ENCODE measurements around the gene PLCB3.

The PLCB3 gene

GRCh38 chr11:64295760-64296159 is 44.4 kb downstream of the PLCB3 start:
- H3K9ac ChIP-seq (ENCODE audit: low read length): no peak overlapping the region
- peaks cover 16% of the 10 kb centered on the region; the same call in 1 of the 2 replicates for H3K27me3 ChIP-seq (ENCODE audit: low read depth, low read length)
- no peaks in the 10 kb centered on the region for H3K4me1 ChIP-seq (ENCODE audit: low read length)

GRCh38 chr11:64296236-64296635 is 44.9 kb downstream of the PLCB3 start:
- Histone ChIP-seq H3K4me3 (ENCODE audit: low read length) (no peak overlapping the region), H3K36me3 (replicated peaks; ENCODE audit: low read depth, low read length) (no peaks in the 10 kb centered on the region), H3K27me3 (ENCODE audit: low read depth, low read length) (peaks cover 16% of the 10 kb centered on the region; the same call in 1 of the 2 replicates), H3K4me2 (ENCODE audit: low read length) (no peak overlapping the region), H3K4me1 (ENCODE audit: low read length) (no peaks in the 10 kb centered on the region), H3K79me2 (ENCODE audit: low read length) (no peaks in the 10 kb centered on the region), H3K9ac (ENCODE audit: low read length) (no peak overlapping the region), H4K20me1 (ENCODE audit: insufficient read depth, low read length) (no peaks in the 10 kb centered on the region), H3K27ac (ENCODE audit: low read length) (no peak overlapping the region), H2AFZ (ENCODE audit: low read depth, low read length) (no peak overlapping the region), H3K9me3 (ENCODE audit: insufficient read depth, low read length) (no peaks in the 10 kb centered on the region)
- TF ChIP-seq CTCF (IDR thresholded peaks at IDR 0.05; ENCODE audit: low read depth, low read length): no peak
- TF ChIP-seq EZH2phosphoT487 (IDR thresholded peaks at IDR 0.05; ENCODE audit: low read depth): no peak

More at GRCh38 chr11:64295760-64296159, 44.4 kb downstream of the PLCB3 start:
- H4K20me1 ChIP-seq (ENCODE audit: insufficient read depth, low read length): no peaks in the 10 kb centered on the region
- H3K36me3 ChIP-seq (replicated peaks; ENCODE audit: low read depth, low read length): no peaks in the 10 kb centered on the region
- H3K79me2 ChIP-seq (ENCODE audit: low read length): no peaks in the 10 kb centered on the region
- H3K9me3 ChIP-seq (ENCODE audit: insufficient read depth, low read length): no peaks in the 10 kb centered on the region
- TF ChIP-seq CTCF (IDR thresholded peaks at IDR 0.05; ENCODE audit: low read depth, low read length): no peak
- no peak for TF ChIP-seq EZH2phosphoT487 (IDR thresholded peaks at IDR 0.05; ENCODE audit: low read depth)
- no peak overlapping the region for H2AFZ ChIP-seq (ENCODE audit: low read depth, low read length)
- no peak overlapping the region for H3K27ac ChIP-seq (ENCODE audit: low read length)
- H3K4me2 ChIP-seq (ENCODE audit: low read length): no peak overlapping the region
- H3K4me3 ChIP-seq (ENCODE audit: low read length): no peak overlapping the region

- no peaks in the 10 kb centered on the region for H4K20me1 ChIP-seq (ENCODE audit: insufficient read depth, low read length)
- H3K4me1 ChIP-seq (ENCODE audit: low read length): no peaks in the 10 kb centered on the region
- H3K4me3 ChIP-seq (ENCODE audit: low read length): no peak overlapping the region
- H3K27ac ChIP-seq (ENCODE audit: low read length): no peak overlapping the region
- H3K4me2 ChIP-seq (ENCODE audit: low read length): no peak overlapping the region
- H2AFZ ChIP-seq (ENCODE audit: low read depth, low read length): no peak overlapping the region
- H3K9me3 ChIP-seq (ENCODE audit: insufficient read depth, low read length): no peaks in the 10 kb centered on the region
- no peaks in the 10 kb centered on the region for H3K79me2 ChIP-seq (ENCODE audit: low read length)
- H3K27me3 ChIP-seq (ENCODE audit: low read depth, low read length): peaks cover 16% of the 10 kb centered on the region; the same call in 1 of the 2 replicates
- no peak overlapping the region for H3K9ac ChIP-seq (ENCODE audit: low read length)
- no peak for TF ChIP-seq EZH2phosphoT487 (IDR thresholded peaks at IDR 0.05; ENCODE audit: low read depth)
- TF ChIP-seq CTCF (IDR thresholded peaks at IDR 0.05; ENCODE audit: low read depth, low read length): no peak
- no peaks in the 10 kb centered on the region for H3K36me3 ChIP-seq (replicated peaks; ENCODE audit: low read depth, low read length)
Observed at GRCh38 chr11:64296830-64297698, 45.7 kb downstream of the PLCB3 start.

GRCh38 chr11:64297699-64298358 is 46.5 kb downstream of the PLCB3 start:
- no peak overlapping the region for H2AFZ ChIP-seq (ENCODE audit: low read depth, low read length)
- H4K20me1 ChIP-seq (ENCODE audit: insufficient read depth, low read length): no peaks in the 10 kb centered on the region
- H3K36me3 ChIP-seq (replicated peaks; ENCODE audit: low read depth, low read length): no peaks in the 10 kb centered on the region
- peaks cover 16% of the 10 kb centered on the region; the same call in 1 of the 2 replicates for H3K27me3 ChIP-seq (ENCODE audit: low read depth, low read length)
- H3K4me1 ChIP-seq (ENCODE audit: low read length): no peaks in the 10 kb centered on the region
- no peak overlapping the region for H3K9ac ChIP-seq (ENCODE audit: low read length)
- no peak overlapping the region for H3K27ac ChIP-seq (ENCODE audit: low read length)
- H3K4me2 ChIP-seq (ENCODE audit: low read length): no peak overlapping the region
- no peak for TF ChIP-seq CTCF (IDR thresholded peaks at IDR 0.05; ENCODE audit: low read depth, low read length)
- no peak for TF ChIP-seq EZH2phosphoT487 (IDR thresholded peaks at IDR 0.05; ENCODE audit: low read depth)
- no peaks in the 10 kb centered on the region for H3K79me2 ChIP-seq (ENCODE audit: low read length)
- no peaks in the 10 kb centered on the region for H3K9me3 ChIP-seq (ENCODE audit: insufficient read depth, low read length)
- H3K4me3 ChIP-seq (ENCODE audit: low read length): no peak overlapping the region

Measured in OCI-LY3 (cell line).